Activated CD8-positive, alpha-beta memory T cell treated with anti-CD3 and anti-CD28 coated beads, Interleukin-2, amount 10 ng/mL, durations not matched to agents 7 days and 5 days (primary cell): ENCODE data around the gene BMP7. TPM values are rescaled to one million over a fixed set of nuclear protein-coding genes. Genes with fewer than 3 reads are reported as not detected.

Experiments used
- ATAC-seq: fragments of 150-1000 bp; cut with Tn5 transposase; one replicate; pipeline ENCODE4 v1.10.0; 2021; ENCODE audit warnings: moderate library complexity
- CTCF ChIA-PET: fragments of 350-600 bp; sonication (Branson Sonifier 250); formaldehyde crosslinking; loops from one replicate; lab custom pipeline; 2021; ENCODE audit warnings: antibody characterized with exemption; lab: Charles Lee
- DNase-seq: peaks from one replicate; pipeline ENCODE4 v3.0.0-alpha.2; 2020
- H3K27ac Mint-ChIP-seq: one replicate; pipeline ENCODE4 v1.8.0; 2021; ENCODE audit warnings: mild to moderate bottlenecking, mixed read lengths
- H3K27me3 Mint-ChIP-seq: one replicate; pipeline ENCODE4 v1.8.0; 2021; ENCODE audit warnings: mixed read lengths
- H3K36me3 Mint-ChIP-seq: one replicate; pipeline ENCODE4 v1.8.0; 2021; ENCODE audit warnings: mild to moderate bottlenecking, mixed read lengths
- H3K4me1 Mint-ChIP-seq: one replicate; pipeline ENCODE4 v1.8.0; 2021; ENCODE audit warnings: mixed read lengths
- H3K4me3 Mint-ChIP-seq: one replicate; pipeline ENCODE4 v1.8.0; 2021; ENCODE audit warnings: mild to moderate bottlenecking, moderate library complexity, mixed read lengths
- H3K9me3 Mint-ChIP-seq: one replicate; pipeline ENCODE4 v1.8.0; 2022; ENCODE audit warnings: low read depth, mixed read lengths
- total RNA-seq, 2 experiments: library from RNA; stranded (reverse); gene quantifications; one replicate each; pipeline ENCODE4 v1.2.3, GENCODE V29; 2021

The BMP7 gene
- total RNA-seq, 2 experiments from 2014 or later: not detected

DNA sequence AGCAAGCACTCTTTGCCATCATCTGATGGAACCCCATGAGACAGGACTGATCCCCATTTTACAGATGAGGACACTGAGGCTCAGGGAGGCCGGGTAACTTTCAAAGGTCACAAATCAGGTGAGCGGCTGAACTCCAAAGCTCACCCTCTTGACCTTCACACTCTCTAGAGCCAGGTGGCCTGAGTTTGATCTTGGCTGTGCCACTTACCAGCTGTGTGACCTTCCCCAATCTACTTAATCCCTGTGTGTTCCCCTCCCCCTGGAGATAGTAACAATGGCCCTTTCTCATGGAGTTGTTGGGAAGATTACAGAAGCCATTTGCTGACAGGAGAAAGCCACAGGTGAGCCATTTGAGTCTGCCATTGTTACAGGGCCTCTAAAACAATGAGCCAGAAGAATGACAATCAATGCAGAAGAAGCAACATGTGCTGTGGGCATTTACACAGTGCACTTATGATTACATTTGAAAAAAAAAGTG, 34.5 kb downstream of the BMP7 start:
- Mint-ChIP-seq H3K4me3 (no peak overlapping the region), H3K36me3 (no peaks in the 10 kb centered on the region), H3K9me3 (no peaks in the 10 kb centered on the region), H3K27me3 (peaks cover 12% of the 10 kb centered on the region), H3K27ac (no peak overlapping the region), H3K4me1 (no peaks in the 10 kb centered on the region)
- CTCF ChIA-PET: no interaction called here
- ATAC-seq (no peak), DNase-seq (no peak)

DNA sequence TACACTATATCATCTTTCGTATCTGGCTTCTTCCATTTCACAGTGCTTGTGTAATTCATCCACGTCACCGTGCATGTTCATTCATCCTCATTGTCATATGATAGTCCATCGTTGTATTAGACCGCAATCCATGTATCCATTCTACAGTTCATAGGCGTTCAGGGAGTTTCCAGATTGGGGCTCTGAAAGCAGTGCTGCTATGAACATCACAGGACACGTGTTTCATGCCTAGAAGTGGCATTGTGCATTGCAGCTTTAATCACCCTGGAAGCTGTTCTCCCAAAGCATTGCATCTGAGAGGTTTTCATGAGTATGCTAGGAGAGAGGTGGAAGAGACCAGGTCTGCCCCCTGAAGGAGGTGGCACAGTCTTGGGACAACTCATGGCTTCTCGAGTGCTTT, 35.3 kb downstream of the BMP7 start:
- Mint-ChIP-seq H3K27ac (no peak overlapping the region), H3K27me3 (peaks cover 8% of the 10 kb centered on the region), H3K4me1 (no peaks in the 10 kb centered on the region), H3K9me3 (no peaks in the 10 kb centered on the region), H3K4me3 (no peak overlapping the region), H3K36me3 (no peaks in the 10 kb centered on the region)
- DNase-seq (no peak), ATAC-seq (no peak)
- CTCF ChIA-PET: no interaction called here

- ATAC-seq: no peak
- peaks cover 3% of the 10 kb centered on the region for H3K27me3 Mint-ChIP-seq
- no peaks in the 10 kb centered on the region for H3K9me3 Mint-ChIP-seq
- CTCF ChIA-PET: no interaction called here
- no peaks in the 10 kb centered on the region for H3K4me1 Mint-ChIP-seq
- no peak for DNase-seq
- H3K27ac Mint-ChIP-seq: no peak overlapping the region
- no peaks in the 10 kb centered on the region for H3K36me3 Mint-ChIP-seq
- H3K4me3 Mint-ChIP-seq: no peak overlapping the region
Measured at GRCh38 chr20:57230247-57230646, 36.2 kb downstream of the BMP7 start.

- CTCF ChIA-PET: no interaction called here
- Mint-ChIP-seq H3K4me3 (no peak overlapping the region), H3K27ac (no peak overlapping the region), H3K36me3 (no peaks in the 10 kb centered on the region), H3K9me3 (no peaks in the 10 kb centered on the region), H3K27me3 (no peaks in the 10 kb centered on the region), H3K4me1 (no peaks in the 10 kb centered on the region)
- ATAC-seq (no peak), DNase-seq (no peak)
Measured at GRCh38 chr20:57229490-57229889, 37.0 kb downstream of the BMP7 start.

GRCh38 chr20:57225830-57226229, 40.6 kb downstream of the BMP7 start:
- CTCF ChIA-PET: no interaction called here

GRCh38 chr20:57225197-57225733, 41.2 kb downstream of the BMP7 start:
- Mint-ChIP-seq H3K4me1 (no peaks in the 10 kb centered on the region), H3K9me3 (no peaks in the 10 kb centered on the region), H3K4me3 (no peak overlapping the region), H3K27ac (no peak overlapping the region), H3K36me3 (no peaks in the 10 kb centered on the region), H3K27me3 (no peaks in the 10 kb centered on the region)
- CTCF ChIA-PET: no interaction called here
- ATAC-seq (no peak), DNase-seq (no peak)

More at GRCh38 chr20:57225830-57226229, 40.6 kb downstream of the BMP7 start:
- H3K36me3 Mint-ChIP-seq: no peaks in the 10 kb centered on the region
- H3K4me1 Mint-ChIP-seq: no peaks in the 10 kb centered on the region
- no peak overlapping the region for H3K4me3 Mint-ChIP-seq
- H3K27me3 Mint-ChIP-seq: no peaks in the 10 kb centered on the region
- no peaks in the 10 kb centered on the region for H3K9me3 Mint-ChIP-seq
- no peak for DNase-seq
- H3K27ac Mint-ChIP-seq: no peak overlapping the region
- no peak for ATAC-seq

- Mint-ChIP-seq H3K27ac (no peak overlapping the region), H3K36me3 (no peaks in the 10 kb centered on the region), H3K4me3 (no peak overlapping the region), H3K4me1 (no peaks in the 10 kb centered on the region), H3K9me3 (no peaks in the 10 kb centered on the region), H3K27me3 (no peaks in the 10 kb centered on the region)
- DNase-seq (no peak), ATAC-seq (no peak)
- CTCF ChIA-PET: no interaction called here
Measured at GRCh38 chr20:57224641-57225138, 41.8 kb downstream of the BMP7 start.

DNA sequence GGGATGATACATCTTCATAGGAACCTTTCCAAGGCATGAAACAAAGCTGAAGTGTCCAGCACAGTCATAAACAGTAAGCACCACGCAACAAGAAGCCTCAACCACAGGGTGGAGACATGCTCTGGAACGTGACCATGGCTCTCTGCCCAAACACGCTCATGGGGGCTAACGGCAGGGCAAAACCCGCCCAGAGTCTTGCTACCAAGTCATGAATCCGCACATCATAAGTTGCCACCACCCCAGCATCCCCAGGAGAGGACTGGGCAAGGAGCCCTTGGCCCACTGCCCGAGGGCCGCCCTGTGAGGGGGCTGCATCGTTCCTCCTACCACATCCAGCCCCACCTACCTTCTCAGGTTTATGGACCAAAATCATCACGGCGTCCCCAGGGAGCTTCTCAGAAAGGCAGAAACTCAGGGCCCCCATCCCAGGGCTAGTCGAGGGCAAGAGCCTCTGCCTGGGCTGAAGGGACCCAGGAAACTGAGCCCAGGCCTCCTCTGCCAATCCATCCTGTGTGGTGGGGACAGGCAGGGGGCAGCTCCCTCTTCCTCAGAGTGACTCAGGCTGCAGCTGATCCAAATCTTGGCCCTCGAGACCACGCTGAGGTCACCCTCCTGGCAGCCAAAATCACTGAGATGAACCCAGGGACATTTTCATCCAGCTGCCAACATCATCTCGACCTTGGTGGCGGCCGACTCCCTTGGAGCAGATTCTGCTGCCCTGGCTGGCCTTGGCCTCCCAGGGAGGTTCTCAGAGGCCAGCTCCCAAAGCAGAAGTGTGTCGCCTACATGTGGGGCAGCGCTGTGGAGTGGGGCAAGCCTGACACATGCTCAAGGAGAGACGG, 42.6 kb downstream of the BMP7 start:
- Mint-ChIP-seq H3K4me3 (no peak overlapping the region), H3K36me3 (no peaks in the 10 kb centered on the region), H3K27ac (no peak overlapping the region), H3K4me1 (no peaks in the 10 kb centered on the region), H3K27me3 (no peaks in the 10 kb centered on the region), H3K9me3 (no peaks in the 10 kb centered on the region)
- CTCF ChIA-PET: no interaction called here
- DNase-seq: no peak
- no peak for ATAC-seq

DNA sequence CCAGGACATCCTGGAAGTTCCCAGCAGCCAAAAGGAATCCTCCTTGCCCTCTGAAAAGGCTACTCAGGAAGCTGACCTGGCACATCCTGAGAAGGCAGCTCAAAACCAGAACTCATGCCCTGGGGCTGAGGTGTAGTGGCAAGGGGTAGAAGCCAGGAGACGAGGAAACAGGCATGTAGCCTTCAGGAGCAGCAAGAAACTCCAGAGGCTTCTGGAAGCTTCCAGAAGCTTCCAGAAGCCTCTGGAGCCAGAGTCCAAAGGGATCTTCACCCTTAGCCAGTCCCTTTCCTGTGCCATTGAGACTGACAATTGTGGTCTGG, 43.9 kb downstream of the BMP7 start:
- Mint-ChIP-seq H3K27me3 (no peaks in the 10 kb centered on the region), H3K27ac (no peak overlapping the region), H3K4me1 (no peaks in the 10 kb centered on the region), H3K36me3 (no peaks in the 10 kb centered on the region), H3K9me3 (no peaks in the 10 kb centered on the region), H3K4me3 (no peak overlapping the region)
- ATAC-seq (no peak), DNase-seq (no peak)
- CTCF ChIA-PET: no interaction called here

- Mint-ChIP-seq H3K9me3 (no peaks in the 10 kb centered on the region), H3K4me1 (no peaks in the 10 kb centered on the region), H3K27ac (no peak overlapping the region), H3K36me3 (no peaks in the 10 kb centered on the region), H3K27me3 (no peaks in the 10 kb centered on the region), H3K4me3 (no peak overlapping the region)
- DNase-seq (no peak), ATAC-seq (no peak)
- CTCF ChIA-PET: no interaction called here
Measured at GRCh38 chr20:57221916-57222630, 44.4 kb downstream of the BMP7 start.

DNA sequence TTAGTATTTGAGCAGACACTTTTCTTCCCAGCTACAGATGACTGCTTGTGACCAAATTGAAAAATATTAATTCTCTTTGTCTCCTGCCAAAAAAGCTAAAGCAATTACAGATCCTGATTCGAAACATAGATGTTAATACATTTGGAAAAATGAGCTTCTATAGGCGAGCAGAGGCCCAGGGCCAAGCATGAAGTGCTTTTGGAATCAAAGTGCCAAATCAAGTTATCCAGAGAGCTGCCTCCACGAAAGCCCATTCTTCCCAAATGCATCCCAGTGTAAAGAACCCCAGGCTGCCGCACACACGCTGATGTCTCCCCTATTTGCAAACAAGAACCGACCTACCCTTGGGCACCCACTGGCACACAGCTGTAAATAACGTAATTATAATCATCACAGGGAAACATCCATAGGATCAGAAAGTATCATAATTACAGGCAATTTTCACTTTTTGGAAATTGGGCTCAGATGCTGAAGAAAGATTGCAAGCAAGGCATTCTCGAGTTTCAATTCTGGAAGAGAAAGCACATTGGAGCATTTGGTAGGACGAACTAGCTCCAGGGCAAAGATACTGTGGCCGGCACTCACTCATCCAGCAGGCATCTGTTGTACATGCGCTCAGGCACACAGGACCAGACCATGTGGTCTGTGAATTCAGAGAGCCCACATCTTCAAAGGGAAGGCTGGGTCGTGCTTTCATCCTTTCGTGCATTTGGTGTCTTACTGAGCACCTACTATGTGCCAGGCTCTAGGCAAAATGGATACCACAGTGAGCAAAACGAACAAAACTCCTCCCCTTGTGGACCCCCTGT, 45.9 kb downstream of the BMP7 start:
- Mint-ChIP-seq H3K27ac (no peak overlapping the region), H3K36me3 (no peaks in the 10 kb centered on the region), H3K4me1 (no peaks in the 10 kb centered on the region), H3K27me3 (no peaks in the 10 kb centered on the region), H3K4me3 (no peak overlapping the region), H3K9me3 (no peaks in the 10 kb centered on the region)
- ATAC-seq: no peak
- CTCF ChIA-PET: no interaction called here
- no peak for DNase-seq

DNA sequence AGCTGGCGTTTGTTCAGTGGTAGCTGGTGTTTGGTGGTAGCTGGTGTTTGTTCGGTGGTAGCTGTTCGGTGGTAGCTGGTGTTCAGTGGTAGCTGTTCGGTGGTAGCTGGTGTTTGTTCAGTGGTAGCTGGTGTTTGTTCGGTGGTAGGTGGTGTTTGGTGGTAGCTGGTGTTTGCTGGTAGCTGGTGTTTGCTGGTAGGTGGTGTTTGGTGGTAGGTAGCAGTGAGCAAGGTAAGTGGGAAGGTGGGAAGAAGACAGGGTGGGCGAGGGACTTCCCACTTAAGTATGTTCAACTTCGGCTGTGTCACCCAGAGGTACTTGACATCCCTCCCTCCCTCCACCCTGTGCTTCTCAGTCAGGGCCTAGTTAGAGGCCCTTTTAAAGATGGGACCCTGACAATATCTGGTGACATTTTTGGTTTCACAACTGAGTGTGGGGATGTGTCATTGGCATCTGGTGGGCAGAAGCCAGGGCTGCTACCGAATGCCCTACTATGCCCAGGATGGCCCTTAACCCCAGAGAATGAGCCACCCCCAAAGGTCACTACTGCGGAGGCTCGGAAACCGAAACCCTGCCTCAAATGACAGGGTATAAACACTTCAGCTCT, 47.3 kb downstream of the BMP7 start:
- no peaks in the 10 kb centered on the region for H3K27me3 Mint-ChIP-seq
- no peaks in the 10 kb centered on the region for H3K9me3 Mint-ChIP-seq
- no peaks in the 10 kb centered on the region for H3K4me1 Mint-ChIP-seq
- H3K4me3 Mint-ChIP-seq: no peak overlapping the region
- no peaks in the 10 kb centered on the region for H3K36me3 Mint-ChIP-seq
- CTCF ChIA-PET: no interaction called here
- DNase-seq: no peak
- no peak for ATAC-seq
- H3K27ac Mint-ChIP-seq: no peak overlapping the region

GRCh38 chr20:57218489-57218888, 48.0 kb downstream of the BMP7 start:
- Mint-ChIP-seq H3K36me3 (no peaks in the 10 kb centered on the region), H3K4me1 (no peaks in the 10 kb centered on the region), H3K27ac (no peak overlapping the region), H3K4me3 (no peak overlapping the region), H3K27me3 (no peaks in the 10 kb centered on the region), H3K9me3 (no peaks in the 10 kb centered on the region)
- CTCF ChIA-PET: no interaction called here
- no peak for ATAC-seq
- no peak for DNase-seq
